GM12874 (cell line): ENCODE measurements around the gene DLG1.

Experiments
- TF ChIP-seq, protein P1 (sequence below): IDR thresholded peaks from 2 replicates; pipeline ENCODE4 v1.5.1; 2011; ENCODE audit warnings: low read depth, mild to moderate bottlenecking, control low read depth, low read length, moderate library complexity; ENCODE audit not compliant: insufficient read depth

DLG1 gene

DNA sequence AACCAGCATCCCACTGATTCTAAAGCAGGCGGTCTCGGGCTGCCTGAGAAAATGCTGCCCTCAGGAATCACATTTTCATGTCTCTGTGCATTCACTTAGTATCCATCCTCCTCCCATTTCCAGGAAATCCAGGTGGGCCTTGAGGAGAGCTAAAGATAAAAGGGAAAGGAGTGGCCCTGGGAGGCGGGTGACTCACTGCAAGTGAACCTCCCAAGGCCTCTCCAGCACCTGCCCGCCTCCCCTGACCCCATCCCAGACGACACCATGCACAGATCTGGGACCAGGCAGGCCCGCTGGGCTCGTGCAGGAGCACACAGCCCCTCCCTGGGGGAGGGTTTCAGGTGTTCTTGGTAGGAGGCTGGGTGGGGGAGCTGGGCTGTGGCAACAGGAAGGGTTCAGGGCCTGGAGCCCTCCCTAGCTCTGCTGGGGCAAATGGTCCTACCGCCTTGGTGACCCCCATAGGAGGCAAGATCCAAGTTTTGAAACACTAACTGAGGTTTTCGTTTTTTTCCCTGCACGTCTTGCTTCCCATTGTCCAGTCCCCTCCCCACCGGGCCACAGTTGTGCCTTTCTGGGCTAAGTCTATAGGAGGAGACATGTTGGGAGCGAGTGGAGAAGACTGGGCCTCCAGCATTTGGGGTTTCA lies 291.0 kb downstream of the DLG1 start:
- TF ChIP-seq, protein P1, sequence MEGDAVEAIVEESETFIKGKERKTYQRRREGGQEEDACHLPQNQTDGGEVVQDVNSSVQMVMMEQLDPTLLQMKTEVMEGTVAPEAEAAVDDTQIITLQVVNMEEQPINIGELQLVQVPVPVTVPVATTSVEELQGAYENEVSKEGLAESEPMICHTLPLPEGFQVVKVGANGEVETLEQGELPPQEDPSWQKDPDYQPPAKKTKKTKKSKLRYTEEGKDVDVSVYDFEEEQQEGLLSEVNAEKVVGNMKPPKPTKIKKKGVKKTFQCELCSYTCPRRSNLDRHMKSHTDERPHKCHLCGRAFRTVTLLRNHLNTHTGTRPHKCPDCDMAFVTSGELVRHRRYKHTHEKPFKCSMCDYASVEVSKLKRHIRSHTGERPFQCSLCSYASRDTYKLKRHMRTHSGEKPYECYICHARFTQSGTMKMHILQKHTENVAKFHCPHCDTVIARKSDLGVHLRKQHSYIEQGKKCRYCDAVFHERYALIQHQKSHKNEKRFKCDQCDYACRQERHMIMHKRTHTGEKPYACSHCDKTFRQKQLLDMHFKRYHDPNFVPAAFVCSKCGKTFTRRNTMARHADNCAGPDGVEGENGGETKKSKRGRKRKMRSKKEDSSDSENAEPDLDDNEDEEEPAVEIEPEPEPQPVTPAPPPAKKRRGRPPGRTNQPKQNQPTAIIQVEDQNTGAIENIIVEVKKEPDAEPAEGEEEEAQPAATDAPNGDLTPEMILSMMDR, result no peak

DNA sequence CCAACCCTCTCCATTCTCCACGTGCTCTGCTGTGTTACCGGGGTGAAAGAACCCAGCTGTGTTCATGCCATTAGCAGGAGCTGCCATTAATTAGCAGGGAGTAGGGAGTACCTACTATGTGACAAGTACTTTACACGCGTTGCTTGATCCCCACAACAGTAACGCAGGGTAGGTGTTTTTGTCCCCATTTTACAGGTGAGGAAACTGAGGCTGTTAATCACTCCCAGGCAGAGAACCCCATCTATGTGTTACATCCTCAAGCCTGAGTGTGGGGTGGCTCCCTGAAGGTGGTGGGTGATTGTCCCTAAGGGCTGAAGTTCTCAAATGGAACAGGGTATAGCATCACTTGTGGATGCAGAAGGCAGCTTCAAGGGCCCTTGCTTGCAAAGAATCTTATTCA lies 291.6 kb downstream of the DLG1 start:
- TF ChIP-seq, protein P1, result no peak

DNA sequence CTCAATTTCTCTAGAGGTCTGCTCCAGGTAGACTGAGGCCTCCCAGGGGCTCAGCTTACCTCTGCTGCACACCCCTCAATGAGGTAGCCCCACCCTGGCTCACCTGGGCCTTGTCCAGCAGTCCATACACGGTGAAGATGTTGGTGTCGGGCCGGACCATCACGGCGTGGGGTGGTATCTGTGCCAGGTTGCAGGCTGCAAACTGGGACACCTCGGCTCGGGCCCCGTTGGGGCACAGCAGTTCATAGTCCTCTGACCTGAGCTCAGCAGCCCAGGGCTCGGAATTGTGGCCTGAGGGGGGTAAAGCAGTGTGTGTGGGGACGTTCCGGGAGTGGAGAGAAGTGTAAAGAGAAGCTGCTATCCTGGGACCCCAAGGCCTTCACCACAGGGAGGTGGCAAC lies 292.0 kb downstream of the DLG1 start:
- TF ChIP-seq, protein P1, result no peak

DNA sequence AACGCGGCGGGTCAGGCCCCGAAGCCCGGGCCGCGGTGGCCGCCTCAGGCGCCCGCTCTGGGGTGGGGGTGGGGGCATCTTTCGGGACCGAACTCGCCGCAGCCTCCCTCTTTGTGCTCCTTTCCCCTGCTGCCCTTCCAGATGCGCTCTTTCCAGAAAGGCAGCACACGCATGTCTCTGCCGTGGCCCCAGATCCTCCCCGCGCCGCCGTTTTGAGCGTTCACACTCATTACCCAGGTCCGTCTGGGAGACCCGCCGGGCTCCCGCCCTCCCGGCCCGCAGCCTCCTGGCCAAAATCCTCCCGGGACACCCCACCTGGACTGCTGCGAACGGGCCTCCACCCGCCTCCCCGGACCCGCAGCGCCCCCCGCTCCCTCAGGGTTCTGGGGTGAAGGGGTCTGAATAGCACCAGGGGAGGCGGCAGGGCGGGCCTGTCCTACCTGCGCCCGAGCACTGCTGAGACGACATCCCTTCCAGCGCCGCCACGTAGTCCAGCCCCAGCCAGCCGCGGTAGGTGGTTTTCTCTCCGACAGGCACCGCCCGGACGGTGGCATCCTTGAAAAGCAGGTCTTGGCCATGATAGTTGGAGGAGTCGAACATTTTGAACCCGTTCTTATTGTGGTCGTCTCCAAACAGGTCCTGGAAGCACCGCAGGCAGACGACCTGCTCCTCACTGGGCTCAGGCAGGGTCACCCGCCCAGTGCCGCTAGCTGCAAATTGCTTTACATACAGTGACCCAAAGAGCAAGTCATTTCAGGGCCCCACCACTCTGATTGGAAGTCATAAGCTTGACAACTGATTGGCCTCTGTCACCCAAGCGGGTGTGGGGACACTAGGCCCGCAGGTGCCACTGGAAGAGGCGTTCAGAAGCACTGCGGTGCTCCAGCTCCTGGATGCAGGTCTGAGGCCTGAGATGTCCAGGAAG lies 294.7 kb downstream of the DLG1 start:
- TF ChIP-seq, protein P1, result no peak

DNA sequence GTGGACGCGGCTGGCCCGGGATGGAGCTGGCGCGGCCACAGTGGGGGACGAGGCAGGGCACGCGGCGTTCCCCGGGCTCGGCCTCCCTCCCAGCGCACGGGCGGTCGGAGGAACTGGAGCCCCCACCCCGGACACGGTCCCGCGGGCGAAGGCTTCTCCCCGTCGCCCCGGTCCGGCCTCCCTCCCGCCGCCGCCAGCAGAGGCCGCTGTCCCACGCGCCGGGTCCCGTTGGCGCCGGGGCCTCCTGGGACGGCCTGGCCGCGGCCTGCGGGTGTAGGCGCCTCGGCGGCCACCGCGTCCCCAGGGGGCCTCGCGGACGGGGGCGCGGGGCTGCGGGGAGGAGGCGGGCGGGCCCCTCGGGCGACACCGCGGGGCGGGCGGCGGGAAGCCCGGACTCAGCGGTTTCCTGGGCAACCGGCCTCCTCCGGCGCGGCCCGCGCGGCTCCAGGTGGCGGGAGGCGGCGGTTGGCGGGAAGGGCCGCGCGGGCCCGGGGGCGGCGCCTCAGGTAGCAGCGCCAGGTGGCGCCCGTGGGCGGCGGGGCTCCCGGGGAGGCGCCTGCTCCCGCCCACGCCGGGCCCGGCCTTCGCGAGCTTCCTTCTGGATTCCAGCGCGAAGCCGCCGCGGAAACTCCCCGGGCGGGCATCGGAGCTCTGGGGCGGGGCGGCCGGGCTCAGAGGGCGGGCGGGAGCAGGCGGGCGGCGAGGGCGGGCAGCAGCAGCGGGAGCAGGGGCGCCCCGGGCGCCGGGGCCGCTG lies 295.5 kb downstream of the DLG1 start:
- TF ChIP-seq, protein P1, result peak; percentile 78

DNA sequence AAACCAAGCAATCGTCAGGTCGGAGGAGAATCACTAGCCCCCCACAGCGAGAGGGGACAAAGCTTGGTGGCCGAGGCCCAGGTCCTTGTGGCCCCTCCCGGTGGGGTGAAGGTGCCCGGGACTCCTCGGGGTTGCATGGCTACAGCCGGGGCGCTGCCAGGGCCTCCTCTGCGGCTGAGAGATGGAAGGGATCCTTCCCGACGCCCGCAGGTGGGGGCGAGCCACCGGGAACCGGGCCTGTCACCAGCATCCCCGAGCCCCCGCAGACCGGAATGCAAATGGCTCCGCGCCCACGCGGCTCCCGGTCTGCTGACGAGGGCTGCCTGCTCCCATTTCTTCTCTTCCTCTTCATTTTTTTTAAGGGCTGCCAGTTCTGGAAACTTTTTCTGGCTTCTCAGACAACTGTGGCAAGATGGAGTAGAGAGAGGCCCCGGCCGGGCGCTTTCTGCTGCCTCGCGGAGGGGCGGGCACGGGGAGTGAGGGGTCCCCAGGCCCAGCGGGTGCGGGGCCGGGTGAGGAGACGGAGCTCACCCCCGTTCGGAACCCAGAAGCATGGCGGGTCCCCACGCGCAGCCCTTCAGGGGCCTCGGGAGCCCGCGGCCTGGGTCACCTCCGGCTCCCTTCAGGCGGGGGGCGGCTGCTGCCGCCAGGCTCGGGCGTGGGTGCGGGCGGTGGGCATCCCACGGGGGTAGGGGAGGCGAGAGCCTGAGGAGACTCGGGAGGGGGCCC lies 296.3 kb downstream of the DLG1 start:
- TF ChIP-seq, protein P1, result no peak
